Astrocyte of the spinal cord (primary cell): ENCODE data around the gene RAB22A.

Source experiments
- DNase-seq: peaks from one replicate; pipeline ENCODE4 v3.0.0; 2011; ENCODE audit warnings: low read depth, low spot score
- H3K4me3 ChIP-seq: 2 replicates; pipeline ENCODE4 v1.5.1; 2011; ENCODE audit warnings: low read depth, mild to moderate bottlenecking, low read length, moderate library complexity
- in situ Hi-C: cut with HindIII; loops from 2 replicates; pipeline ENCODE4 v1.10.0; 2017; ENCODE audit warnings: low sequenced_read_pairs
- TF ChIP-seq, protein P1 (sequence below): IDR thresholded peaks from 2 replicates; pipeline ENCODE4 v1.5.1; 2012; ENCODE audit warnings: low read depth, mild to moderate bottlenecking, low read length, inconsistent platforms

Gene RAB22A

DNA sequence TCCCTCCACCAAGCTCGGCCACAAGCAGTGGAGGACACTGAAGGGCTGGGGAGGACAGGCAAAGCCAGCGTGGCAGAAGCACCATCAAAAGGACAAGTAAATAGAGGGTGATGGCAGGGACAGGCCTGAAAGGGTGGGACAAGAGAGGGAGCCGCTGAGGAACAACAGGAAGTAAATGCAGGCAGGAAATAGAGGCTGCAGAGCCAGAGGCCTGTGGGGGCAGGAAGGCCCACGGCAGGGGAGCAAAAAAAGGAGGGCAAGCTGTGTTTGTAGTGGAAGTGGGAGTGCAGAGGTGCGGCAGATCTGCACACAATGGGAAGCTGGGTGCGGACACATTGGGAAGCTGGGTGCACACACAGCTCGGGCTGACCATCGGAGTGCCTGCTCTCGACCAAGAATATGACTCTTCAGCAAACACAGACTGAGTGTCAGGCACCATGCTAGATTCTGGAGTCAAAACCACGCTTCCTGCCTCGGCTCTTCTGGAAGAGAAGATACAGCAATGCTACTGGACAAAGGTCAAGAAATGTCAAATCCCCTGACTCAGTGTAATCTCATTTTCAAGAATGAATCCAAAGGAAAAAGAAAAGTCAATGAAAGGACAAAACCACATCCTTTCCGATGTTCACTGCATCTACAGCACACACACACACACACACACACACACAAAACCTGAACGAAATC lies 40.4 kb upstream of the RAB22A start:
- in situ Hi-C loops, result no loop called here
- peak; percentile 22 for DNase-seq
- TF ChIP-seq, protein P1, sequence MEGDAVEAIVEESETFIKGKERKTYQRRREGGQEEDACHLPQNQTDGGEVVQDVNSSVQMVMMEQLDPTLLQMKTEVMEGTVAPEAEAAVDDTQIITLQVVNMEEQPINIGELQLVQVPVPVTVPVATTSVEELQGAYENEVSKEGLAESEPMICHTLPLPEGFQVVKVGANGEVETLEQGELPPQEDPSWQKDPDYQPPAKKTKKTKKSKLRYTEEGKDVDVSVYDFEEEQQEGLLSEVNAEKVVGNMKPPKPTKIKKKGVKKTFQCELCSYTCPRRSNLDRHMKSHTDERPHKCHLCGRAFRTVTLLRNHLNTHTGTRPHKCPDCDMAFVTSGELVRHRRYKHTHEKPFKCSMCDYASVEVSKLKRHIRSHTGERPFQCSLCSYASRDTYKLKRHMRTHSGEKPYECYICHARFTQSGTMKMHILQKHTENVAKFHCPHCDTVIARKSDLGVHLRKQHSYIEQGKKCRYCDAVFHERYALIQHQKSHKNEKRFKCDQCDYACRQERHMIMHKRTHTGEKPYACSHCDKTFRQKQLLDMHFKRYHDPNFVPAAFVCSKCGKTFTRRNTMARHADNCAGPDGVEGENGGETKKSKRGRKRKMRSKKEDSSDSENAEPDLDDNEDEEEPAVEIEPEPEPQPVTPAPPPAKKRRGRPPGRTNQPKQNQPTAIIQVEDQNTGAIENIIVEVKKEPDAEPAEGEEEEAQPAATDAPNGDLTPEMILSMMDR, result no peak
- H3K4me3 ChIP-seq, result no peak overlapping the region

DNA sequence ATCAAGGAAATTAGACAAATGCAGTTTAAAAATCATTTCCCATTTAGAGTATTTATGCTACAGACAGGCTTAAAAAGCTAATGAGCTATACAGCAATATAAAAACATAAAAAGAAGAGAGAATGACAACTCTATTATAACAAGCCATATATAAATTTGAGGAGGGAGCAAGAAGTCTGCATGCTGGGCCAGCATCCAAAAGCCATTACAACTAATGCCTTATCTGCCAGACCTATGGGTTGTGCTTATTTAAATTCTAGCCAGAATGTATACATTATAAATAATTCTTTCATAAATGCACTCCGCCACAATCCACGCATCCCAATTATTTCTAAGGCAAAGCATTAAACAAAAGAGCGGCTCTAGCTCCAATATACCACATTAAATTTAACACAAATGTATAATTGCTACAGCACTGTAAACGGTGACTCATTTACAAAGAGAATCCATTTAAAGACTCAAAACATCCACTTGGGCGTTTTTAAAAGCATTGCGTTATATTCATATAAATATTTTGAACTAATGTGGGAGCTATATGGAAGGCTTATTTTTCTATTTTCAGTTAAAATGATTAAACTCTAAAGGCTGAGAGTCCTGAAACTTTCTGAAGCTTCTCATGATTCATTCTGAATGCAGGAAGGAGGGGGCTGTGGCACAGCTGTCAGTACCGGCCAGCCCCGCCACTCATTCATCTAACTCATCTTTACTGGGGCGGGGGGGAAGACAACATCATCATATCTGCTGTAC lies 37.7 kb upstream of the RAB22A start:
- in situ Hi-C loops, result no loop called here
- no peak for DNase-seq
- no peak overlapping the region for H3K4me3 ChIP-seq
- TF ChIP-seq, protein P1, result no peak

DNA sequence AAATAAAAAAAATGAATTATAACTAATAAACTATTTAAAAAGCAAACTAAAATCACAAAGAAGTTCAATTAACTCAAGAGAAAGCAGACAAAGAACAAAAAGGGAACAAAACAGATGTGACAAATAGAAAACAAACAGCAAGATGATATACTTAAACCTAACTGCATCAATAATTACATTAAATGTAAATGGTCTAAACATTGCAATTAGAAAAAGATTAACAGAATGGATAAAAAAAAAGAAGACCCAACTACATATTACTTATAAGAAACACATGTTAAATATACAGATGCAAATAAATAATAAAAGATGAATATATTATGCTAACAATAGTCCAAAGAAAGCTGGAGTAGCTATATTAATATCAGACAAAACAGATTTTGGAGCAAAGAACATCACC lies 35.1 kb upstream of the RAB22A start:
- H3K4me3 ChIP-seq, result no peak overlapping the region
- TF ChIP-seq, protein P1, result no peak
- in situ Hi-C loops, result no loop called here
- no peak for DNase-seq

DNA sequence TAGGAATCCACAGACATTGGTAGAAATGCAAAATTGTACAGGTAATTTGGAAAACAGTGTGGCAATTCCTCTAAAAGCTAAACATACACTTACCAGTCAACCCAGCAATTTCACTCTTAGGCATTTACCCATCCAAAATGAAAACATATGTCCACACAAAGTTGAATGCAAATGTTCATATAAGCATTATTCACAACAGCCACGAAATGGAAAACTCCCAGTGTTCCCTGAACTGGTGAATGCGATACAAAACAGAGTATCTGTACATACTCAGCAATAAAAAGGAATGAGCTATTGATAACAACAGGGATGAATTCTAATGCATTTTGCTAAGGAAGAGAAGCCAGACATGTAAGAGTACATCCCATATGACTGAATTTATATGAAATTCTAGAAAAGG lies 32.4 kb upstream of the RAB22A start:
- TF ChIP-seq, protein P1, result no peak
- in situ Hi-C loops, result no loop called here
- H3K4me3 ChIP-seq, result no peak overlapping the region
- no peak for DNase-seq

DNA sequence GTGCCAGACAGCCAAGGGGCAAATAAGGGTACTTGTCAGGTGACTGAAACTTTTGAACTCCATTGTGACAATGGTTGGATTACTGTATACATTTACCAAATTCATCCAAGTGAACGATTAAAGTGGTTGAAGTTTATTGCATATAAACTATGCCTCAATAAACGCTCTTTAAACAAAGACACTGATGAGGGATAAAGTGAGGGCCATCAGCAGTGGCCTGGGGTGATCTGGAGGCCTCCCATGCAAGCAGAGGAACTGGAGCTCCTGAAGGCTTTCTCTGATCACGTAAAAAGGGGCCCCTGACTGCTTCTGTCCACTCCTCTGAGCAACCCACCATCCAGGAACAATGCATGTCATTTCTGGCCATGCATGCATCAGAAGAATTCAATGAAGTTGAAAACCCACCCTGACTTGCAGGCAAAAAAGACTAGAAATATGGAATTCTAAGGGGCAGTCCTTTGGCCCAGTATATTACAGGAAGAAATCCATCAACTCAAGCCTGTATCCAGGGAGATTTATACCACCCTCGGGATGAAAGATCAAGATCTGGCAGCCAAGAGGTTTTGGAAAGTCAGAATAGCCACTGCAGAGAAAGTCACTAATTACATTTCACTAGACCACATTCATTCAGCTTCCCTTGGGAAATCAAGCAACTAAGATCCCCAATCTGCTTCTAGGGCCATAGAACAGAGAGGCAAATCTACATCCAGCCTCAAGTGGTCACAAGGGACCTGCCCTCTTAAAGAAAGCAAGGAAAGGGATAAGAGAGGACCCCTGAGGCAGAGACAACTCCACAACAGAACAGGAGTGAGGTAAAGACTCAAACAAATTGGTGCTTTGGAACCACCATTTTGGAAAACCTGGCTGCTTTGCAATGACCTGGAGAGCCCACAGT lies 31.7 kb upstream of the RAB22A start:
- no peak overlapping the region for H3K4me3 ChIP-seq
- DNase-seq, result no peak
- TF ChIP-seq, protein P1, result no peak
- in situ Hi-C loops, result no loop called here

DNA sequence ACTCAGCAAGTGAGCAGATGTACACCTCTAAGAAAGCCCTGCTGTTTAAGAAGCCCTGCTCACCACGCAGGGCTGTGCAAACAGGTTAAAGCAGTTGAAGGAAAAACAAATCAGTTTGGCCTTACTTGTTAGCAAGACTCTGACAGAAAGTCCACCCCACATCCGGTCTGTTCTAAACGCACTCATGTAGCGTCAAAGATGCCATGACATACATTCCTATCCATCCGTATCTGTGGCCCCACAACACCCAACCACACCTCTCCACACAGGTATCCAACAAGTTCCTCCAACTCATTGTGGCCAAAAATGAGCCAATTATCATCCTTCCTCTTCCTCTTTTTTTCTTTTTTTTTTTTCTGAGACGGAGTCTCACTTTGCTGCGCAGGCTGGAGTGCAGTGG lies 22.8 kb upstream of the RAB22A start:
- no peak overlapping the region for H3K4me3 ChIP-seq
- TF ChIP-seq, protein P1, result no peak
- no peak for DNase-seq
- in situ Hi-C loops, result no loop called here
